Medulla oblongata (tissue), 1 donor: Measurements from ENCODE around the gene SNAP23.
"Not testable (repeated sequence)": the region's sequence is repeated elsewhere in the genome, so short reads cannot be mapped to it uniquely, and the experiment has no call there.

Experiments
- DNase-seq: peaks from one replicate; pipeline ENCODE4 v3.0.0-alpha.2; 2015; ENCODE audit errors: extremely low spot score

The SNAP23 gene

DNA sequence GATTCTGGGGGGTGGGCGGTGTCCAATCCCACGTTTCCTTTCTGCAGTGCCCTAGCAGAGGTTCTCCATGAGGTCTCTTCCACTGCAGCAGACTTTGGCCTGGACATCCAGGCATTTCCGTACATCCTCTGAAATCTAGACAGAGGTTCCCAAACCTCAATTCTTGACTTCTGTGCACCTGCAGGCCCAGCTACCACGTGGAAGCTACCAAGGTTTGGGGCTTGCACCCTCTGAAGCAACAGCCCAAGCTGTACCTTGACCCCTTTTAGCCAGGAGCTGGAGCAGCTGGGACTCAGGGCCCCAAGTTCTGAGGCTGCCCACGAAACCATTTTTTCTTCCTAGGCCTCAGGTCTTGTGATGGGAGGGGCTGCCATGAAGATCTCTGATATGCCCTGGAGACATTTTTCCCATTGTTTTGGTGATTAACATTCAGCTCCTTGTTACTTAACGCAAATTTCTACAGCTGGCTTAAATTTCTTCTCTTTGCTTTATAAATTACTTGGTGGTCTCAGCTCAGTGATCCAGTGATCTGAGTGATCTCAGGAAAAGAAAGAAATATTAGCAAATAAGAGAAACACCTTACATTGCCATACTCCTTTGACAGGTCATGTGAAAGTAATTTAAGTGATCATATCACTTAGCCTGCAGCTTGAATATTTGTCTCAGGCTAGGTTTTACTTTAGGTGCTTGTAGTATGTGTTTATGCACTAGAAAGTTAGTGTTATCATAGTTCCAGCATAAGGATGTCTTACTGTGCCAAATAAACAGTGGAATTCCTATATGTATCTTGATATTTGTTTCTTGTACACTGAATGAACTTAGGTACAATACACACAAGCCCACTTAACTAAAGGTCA lies 3.0 kb downstream of the SNAP23 start:
- no peak for DNase-seq

DNA sequence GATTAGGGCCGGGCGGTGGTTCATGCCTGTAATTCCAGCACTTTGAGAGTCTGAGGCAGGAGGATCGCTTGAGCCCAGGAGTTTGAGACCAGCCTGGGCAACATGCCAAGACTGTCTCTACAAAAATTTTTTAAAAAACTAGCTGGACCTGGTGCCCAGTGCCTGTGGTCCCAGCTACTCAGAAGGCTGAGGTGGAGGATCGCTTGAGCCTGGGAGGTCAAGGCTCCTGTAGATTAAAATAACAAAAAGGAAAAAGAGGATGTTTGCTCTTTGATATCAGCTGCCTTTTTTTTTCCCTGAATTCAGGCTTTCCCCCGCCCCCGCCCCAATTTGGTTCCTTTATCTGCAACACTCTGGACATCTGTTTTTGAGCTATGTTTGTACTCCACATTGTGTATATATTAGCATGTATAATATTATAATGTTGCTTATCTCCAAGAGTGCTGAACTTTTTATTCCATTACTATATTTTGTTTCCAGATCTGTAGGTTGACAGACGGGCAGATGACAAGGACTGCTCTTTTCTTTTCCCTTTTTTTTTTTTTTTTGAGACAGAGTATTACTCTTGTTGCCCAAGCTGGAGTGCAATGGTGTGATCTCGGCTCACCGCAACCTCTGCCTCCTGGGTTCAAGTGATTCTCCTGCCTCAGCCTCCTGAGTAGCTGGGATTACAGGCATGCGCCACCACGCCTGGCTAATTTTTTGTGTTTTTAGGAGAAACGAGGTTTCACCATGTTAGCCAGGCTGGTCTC lies 4.6 kb downstream of the SNAP23 start:
- no peak for DNase-seq

DNA sequence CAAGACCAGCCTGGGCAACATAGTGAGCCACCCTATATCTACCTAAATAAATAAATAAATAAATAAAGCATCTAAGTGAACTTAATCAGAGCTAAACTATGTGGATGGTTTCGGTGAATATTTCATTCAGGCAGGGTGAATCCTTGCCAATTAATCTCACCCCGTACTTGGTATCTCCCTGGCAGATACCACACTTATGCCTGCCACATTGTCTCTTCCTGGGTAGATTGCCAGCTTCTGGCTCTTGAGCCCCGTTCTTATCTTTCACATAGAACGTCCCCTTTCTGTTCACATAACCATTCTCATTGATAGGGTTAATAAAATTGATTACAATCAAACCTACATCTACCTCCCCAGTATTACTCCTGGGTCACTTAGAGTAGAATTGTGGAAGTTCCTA lies 7.0 kb downstream of the SNAP23 start:
- DNase-seq = no peak

DNA sequence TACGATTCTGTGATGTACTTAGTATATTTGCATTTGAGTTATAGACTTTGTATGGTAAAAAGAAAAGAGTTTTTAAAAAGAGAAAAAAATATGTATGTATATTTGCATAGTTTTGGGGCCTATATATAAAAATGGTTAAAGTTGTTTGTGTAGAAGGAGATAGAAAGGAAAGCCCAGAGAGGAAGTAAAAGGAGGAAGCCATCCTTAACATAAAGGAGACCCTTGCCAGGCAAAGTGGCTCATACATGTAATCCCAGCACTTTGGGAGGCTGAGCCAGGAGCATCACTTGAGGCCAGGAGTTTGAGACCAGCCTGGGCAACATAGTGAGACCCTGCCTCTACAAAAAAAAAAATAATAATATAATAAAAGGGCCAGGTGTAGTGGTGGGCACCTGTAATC lies 8.4 kb downstream of the SNAP23 start:
- DNase-seq = no peak

DNA sequence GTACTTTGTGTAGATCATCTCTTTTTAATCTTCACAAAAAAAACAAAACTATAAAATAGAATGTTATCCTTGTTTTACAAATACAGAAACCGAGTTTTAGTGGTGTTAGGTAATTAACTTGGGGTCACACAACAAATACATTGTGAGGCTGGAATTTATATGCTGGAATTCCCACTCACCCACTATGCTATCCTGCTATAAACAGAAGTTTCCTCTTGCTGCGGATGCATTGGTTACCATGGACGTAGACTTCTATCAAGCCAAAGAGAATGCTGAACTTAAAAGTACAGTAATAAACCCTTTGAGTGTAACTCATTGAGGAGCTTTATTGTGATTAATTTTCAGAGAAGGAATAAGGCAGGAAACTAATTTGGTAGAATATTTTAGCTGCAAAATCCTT lies 9.2 kb downstream of the SNAP23 start:
- no peak for DNase-seq

DNA sequence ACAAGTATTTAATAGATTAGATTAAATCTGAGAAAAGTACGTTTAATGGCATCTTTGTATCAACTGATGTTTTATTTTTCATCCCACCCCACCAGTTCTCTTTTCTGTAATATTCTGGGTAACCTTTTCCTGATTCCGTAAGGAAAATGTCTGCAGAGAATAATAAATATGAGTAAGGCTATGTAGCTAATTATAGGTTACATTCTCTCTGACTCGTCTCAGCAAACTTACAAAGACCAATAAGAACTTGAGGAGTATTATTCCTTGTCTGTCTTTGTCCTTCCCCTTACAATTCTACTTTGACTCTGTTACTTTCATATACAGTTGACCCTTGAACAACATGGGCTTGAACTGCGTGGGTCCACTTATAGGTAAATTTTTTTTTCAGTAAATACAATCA lies 12.1 kb downstream of the SNAP23 start:
- no peak for DNase-seq

DNA sequence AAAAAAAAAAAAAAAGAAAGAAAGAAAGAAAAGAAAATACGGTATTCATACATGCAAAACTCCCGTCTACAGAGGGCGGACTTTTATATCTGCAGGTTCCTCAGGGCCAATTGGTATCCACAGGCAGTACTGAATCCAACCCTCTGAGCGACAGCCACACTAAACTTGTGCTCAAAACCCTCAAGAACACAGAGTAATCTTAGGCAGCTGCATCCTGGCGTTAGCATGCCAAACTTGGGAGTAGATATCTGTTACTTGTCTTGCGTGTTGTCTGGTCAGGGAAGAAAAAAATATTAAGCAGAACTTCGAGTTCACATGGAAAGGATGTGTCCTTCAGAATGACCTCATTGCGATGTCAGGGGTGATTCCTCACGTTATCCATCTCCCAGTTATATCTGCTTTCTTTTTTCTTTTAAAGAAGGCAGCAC lies 12.8 kb downstream of the SNAP23 start:
- DNase-seq = no peak

DNA sequence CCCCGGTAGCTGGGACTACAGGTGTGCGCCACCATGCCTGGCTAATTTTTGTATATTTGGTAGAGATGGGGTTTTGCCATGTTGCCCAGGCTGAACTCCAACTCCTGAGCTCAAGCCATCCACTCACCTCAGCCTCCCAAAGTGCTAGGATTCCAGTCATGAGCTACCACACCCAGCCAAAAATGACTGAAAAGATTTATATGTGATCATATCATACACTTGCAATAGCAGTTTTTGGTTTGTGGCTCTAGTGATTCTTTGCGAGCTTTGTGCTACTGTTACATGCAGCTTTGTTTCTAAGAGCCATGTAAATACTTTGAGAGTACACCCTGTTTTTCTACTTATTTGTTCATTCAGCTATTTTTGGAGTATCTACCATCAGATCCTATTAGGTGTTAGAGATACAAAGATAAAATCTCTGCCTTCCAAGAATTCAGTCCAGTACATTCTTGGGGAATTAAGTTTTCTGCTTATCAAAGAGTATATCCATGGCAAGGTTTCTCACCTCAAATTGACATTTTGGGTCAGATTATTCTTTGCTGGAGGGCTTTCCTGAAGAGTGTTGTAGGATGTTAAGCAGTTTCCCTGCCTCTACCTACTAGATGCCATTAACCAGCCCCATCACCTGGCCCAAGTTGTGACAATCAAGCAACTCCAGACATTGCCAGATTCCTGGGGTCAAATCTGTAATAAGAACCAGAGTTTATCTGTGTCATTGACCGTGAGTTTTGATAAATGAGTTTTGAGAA lies 15.0 kb downstream of the SNAP23 start:
- DNase-seq = no peak

DNA sequence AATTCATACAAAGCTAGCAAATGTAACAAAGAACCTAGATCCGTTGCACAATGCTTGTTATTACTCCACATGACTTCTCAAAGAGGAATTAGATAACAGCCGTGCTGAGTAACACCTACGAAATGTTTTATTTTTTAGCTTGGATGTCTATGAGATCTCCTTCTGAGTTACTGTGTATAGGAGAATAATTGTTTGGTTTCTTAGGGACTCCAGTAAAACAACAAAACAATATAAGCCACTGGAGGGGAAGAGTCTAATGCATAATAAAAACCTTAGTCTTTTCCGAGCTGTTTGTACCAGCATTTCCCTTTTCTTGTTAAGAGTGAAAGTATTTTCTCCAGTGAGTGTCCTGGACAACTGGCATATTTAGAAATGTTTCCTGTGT lies 15.6 kb downstream of the SNAP23 start:
- DNase-seq = peak; percentile 50

DNA sequence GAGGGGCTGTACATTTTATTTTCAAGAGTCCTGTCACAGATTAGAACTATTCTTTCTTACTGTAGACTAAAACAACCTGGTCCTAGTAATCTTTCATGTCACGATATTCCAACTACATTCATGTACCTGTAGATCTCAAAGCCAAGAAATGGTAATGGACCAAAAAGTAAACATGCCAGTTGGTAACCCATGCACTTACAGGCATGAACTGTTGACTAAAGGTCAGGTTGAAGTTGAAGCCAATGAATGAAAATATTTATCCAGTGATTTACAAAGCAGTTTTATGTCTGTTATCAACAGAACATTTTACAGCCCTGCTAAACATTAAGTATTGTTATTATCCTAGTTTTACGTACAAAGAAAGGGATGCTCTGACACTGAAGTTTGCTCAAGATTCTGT lies 27.9 kb downstream of the SNAP23 start:
- no peak for DNase-seq

DNA sequence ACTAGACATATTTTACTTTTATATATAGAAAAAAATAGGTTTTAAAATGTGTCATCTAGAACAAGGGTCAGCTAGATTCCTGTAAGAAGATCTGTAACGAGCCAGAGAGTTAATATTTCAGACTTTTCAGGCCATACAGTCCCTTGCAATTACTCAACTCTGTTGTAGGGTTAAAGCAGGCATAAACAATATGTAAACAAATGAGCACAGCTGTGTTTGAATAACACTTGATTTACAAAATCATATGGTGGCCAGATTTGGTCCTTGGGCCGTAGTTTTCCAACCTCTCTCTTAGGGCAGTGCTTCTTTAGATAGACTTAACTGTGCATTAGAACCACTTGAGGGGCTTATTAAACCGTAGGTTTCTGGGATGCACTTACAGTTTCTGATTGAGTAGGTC lies 33.5 kb downstream of the SNAP23 start:
- no peak for DNase-seq

DNA sequence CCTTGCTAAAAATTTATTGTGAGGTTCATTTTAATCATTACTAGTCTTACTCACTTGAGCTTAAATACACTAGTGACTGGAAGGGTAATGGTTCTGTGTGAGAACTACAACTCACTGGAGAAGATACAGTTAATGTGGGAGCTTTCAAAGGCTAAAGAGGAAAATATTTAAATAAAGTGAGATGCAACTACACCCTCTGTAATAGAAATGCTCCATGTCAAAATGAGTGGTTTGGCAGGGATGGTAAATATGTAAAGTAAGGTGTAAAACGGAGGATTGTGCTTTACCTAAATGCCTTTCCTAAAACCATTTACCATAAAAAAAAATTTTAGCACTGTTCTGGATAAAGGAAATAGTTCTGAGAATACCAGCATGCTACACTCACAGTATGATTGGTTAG lies 37.8 kb downstream of the SNAP23 start:
- no peak for DNase-seq

DNA sequence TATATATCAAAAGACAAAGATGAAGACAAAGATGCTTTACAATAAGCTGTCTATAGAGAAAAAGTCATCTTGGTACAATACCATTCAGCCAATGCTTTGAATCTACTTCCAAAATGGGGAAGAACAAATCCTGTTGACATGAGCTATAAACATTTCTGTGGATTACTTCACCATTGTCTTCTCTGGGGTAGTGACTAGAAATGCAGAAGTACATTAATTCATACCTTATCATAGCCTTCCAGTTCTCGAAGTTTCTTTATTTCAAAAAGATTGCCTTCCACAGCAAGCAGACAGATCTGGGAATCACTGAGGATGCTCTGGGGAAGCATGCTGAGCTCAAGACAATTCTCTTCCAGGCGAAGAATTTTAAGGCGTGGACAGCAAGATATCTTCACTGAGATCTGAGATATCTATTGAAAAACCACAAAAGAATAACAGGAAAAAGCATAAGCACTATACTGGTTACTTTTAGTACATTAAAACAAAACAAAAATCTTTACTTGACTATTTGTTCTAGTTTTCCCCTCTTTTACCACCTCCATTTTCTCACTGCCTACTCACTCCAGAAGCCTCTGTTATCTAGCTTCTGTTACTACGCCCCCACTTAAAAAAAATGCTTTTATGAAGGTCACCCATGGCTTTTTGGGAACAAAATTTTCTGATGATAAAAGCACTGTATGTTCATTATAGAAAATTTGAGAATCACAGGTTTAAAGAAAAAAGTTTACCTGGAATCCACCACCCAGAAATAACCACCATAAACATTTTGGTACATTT lies 49.6 kb downstream of the SNAP23 start:
- no peak for DNase-seq

DNA sequence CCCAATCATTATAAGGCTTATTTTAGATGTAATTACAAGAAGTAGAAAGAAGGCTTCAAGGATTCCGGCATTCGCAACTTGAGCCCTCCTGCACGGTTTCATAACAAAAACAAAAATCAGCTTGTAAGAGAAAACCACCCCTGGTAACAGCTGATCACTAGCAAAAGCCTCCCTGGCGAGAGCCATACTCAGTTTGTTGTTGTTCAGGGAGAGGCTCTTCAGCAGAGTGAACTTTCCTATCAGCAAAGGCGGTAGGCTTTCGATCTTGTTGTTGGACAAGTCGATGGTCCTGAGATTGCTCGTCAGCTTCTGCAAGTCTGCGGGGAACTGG lies 52.4 kb downstream of the SNAP23 start:
- no peak for DNase-seq

DNA sequence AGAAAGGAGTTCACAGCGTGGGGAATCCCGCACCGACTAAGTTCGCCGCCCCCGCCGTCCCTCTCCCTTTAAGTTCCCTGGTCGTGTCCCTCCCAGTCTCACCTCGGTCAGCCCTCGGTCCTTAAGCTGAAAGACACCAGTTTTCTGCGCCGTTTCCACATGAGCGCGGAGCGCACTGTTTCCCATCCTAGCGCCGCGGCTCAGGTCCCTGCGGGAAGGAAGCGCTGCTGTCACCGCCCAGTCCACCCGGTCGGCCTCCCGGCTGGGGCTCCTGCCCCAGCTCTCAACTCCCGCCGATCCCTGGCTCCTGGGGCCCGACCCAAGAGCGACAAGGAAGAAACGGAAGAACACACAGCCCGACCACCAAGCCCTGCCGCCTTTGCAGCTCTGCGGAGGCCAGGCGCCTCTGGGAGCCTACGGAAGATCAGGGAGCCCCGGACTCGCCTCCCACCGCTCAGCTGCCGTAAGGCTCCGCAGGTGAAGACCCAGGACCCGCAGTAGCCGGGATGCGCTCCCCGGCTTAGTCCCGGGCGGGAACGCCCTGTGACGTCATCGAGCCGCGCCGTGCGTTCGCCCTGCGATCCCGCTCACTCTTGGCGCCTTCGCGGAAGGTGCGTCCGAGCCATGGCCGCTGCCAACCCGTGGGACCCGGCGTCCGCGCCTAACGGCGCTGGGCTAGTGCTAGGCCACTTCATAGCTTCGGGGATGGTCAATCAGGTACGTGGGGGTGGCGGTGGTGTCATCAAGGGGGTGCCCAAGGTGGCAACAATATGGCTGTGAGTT lies 53.0 kb downstream of the SNAP23 start, which contains the start of the genes HAUS2 and LRRC57:
HAUS2 (plus strand) TSS at position 590 of the 783 bp plus-strand sequence; CDS start at position 625, 35 bp downstream.
LRRC57 (minus strand) TSS at position 545 of the 783 bp plus-strand sequence; CDS start at position 186, 359 bp downstream.
- peak; percentile 84 for DNase-seq

DNA sequence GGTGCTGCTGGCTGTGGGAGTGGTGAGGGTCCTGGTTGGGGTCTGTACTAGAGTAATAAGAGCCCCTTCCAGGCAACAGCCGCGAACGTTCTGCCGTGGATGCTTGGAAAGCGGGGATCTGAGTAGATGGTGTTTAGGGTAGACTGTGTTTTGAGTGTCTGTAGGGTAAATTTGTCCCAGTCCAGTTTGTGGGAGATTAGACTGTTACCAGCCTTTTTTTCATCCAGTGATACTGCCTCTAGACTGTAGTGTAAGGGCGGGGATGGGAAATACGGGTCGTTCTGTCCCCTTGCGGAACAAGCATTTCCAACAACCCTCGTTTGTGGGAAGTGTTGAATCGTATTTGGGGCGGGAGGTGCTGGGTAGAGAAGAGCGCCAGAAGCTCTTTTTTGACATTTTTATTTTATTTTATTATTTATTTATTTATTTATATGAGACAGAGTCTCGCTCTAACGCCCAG lies 53.6 kb downstream of the SNAP23 start:
- DNase-seq = no peak

DNA sequence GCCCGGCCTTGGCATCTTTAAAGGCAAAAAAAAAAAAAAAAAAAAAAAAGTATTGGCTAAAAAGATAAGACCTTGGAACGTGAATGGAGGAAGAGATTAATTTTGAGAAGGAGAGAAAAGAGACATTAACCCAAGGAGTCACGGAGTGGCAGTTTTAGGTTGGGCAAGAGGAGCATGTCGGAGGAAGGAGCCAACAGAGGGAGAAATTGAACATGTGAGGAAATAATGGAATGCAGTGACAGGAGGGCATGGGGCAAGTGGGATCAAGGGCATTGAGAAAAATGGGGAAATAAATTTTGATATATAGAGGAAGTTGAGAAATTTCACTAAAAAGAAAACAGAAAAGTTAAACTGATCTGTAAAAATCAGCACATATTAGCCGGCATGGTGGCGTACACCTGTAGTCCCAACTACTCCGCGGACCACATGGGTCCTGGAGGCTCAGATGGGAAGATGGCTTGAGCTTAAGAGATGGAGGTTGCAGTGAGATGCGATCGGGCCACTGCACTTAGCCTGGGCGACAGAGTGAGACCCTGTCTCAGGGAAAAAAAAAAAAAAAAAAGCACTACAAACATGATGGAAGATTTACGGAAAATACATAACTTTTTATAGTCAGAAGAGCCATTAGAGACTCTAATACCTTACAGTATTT lies 54.4 kb downstream of the SNAP23 start:
- DNase-seq = no peak

DNA sequence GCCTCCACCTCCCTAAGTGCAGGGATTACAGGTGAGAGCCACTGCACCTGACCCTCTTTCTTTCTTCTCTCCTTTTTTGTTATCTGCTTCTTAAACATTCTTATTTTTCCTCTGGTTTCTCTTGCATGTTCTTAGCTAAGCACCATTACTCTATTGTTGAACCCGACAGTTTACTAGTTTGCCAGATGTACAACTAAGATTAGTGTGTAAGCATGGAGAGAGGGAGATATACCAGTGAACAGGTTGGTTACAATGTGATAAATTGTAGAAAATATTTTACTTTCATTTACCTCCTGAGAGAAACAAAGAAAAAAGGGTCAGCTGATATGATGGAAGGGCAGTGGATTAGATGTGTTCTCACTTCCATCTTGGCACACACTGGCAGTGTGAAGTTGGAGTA lies 58.1 kb downstream of the SNAP23 start:
- DNase-seq = no peak

DNA sequence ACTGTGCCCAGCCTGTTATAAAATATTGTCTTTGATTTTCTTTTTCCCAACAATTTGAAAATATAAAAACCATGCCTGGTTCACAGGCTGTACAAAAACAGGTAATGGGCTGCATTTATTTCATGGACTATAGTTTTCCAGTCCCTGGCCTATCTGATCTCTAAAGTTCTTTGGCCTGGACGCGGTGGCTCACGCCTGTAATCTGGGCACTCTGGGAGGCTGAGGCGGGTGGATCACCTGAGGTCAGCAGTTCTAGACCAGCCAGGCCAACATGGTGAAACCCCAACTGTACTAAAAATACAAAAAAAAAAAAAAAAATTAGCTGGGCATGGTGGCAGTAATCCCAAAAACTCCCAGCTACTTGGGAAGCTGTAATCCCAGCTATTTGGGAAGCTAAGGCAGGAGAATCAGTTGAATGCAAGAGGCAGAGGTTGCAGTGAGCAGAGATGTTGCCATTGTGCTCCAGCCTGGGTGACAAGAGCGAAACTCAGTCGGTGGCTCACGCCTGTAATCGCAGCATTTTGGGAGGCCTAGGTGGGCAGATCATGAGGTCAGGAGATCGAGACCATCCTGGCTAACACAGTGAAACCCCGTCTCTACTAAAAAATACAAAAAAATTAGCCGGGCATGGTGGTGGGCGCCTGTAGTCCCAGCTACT lies 61.2 kb downstream of the SNAP23 start:
- DNase-seq = not testable (repeated sequence)

DNA sequence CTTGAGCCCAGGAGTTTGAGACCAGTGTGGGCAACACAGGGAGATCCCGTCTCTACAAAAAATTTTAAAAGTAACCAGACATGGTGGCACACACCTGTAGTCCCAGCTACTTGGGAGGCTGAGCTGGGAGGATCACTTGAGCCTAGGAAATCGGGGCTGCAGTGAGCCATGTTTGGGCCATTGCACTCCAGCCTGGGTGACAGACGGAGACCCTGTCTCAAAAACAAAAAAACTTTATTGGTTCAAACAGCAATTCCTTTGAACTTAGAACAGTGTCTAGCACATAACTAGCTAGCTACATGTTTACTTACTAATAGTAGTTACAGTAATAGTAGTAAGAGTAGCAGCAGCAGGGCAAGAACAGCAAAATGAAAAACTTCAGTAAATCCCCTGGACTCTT lies 63.3 kb downstream of the SNAP23 start:
- no peak for DNase-seq
